ENCODE measurements around the gene ZFHX3.

- no peak for TF ChIP-seq CTCF (IDR thresholded peaks at IDR 0.05)
- no peak for TF ChIP-seq POLR2A (IDR thresholded peaks at IDR 0.05)
Measured at GRCh38 chr16:73069581-73070262, 21.8 kb upstream of the ZFHX3 start.

Measured in testis (tissue), 2 donors.